NCI-H1694 (cell line): ENCODE measurements around the gene JADE2.

ENCODE experiments used
- DNase-seq: peaks from one replicate; lab custom pipeline; 2025; lab: John Stamatoyannopoulos, UW

The JADE2 gene

DNA sequence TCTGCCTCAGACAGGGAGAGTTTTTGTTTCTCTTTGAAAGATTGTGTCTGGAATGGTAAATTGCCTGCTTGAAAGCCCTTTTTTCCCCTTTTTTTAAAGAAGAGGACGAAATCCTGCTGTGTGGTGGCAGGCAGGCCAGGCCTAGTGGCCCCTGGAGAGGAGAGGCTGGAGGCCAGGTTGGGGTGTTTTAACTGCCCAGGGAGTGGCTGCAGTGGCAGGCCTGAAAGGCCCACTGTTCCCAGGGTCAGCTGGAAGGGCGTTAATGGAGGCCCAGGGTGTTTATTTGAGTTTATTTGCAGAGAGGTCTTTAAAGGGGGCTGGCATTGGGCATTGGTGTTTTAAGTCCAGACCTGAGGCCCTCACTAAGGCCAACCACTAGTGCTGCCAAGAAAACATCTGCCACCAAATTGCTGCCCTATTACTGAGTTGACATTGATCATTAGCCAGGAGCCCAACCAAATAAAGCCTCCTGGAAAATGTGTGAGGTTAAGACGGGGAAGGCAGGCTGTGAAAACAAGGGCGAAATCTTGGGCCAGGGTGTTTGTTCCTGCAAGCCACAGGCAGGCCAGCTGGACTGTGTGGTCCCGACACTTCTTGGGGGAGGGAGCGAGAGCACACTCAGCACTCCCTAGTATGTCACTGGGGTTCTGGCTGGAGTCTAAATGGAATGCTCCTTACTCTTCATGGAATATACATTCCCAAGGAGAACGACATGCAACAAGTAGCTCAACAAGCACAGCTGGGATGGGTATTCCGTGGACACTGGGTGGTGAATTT is 5.0 kb downstream of the JADE2 start:
- no peak for DNase-seq

- DNase-seq: no peak
Observed at GRCh38 chr5:134533115-134533815, 7.8 kb downstream of the JADE2 start.

- DNase-seq: no peak
Observed at GRCh38 chr5:134534058-134534725, 8.7 kb downstream of the JADE2 start.

DNA sequence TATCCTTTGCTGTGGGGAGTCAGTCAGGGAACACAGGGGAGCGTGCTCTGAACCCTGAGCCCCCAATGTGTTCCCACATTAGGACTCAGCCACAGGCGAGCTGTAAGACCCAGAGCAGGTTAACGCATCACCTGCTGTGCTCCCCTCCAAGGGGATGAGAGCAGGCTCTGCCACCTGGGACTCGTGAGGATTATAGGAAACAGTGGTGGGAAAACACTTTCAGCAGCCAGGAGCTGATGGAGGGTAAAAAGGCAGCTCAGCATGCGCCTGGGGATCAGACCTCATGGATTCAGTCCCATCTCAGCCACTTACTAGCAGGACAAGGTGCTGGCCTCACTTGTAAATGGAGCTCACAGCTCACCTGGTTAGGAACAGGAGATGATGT is 9.2 kb downstream of the JADE2 start:
- DNase-seq: no peak

DNA sequence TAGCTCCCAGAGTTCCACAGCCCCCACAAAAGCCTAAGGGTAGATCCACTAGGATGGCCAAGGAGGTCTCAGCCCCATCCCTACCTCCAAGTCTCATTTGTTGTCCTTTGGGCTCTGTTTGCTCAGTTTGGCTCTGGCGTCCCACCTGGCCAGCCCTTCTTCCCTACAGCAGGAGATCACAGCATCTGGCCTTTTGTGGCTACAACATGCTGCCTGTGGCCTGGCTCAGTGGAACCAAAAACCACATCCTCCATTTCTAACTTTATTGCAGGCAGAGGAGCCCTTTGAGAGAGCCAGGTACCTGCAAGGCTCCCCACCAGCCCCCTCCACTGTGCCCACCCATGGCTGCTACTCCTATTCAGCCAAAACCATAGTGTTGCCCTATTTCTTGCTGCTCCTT is 11.4 kb downstream of the JADE2 start:
- DNase-seq: no peak

DNA sequence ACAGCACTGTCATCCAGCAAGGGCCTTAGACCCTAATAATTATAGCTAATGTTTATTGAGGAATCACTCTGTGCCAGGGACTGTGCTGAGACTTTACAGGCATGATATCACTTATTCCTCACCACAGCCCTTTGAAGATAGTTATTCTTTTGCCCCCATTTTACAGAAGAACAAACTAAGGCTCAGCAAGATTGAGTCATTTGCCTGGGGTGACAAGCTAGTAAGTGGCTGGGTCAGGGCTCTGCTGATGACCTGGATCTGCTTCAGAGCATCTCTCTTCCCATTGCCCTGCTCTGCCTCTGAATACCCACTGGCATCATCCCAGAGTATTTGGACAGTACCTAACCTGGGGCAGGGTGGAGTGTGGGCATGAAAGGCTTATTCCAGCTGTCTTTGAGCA is 11.8 kb downstream of the JADE2 start:
- DNase-seq: no peak

- DNase-seq: no peak
Observed at GRCh38 chr5:134538296-134538695, 12.8 kb downstream of the JADE2 start.

DNA sequence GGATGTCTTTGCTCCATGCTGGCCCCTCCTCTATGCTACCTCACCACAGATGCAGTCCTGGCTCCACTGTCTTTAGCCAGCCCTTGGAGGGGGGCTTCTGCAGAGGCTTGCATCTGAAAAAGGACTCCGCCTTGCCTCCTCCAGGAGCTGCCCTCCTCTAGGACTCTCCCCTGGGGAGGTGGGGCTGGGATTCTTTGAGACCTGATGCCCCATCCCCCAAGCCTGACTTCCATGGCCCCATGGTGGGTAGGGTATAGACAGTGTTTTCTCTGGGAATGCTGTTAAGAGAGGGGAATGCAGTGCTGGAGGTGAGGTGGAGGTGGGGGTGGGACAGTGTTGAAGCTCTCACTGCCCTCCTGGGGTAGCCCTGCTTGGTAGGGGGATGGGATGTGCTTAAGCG is 14.3 kb downstream of the JADE2 start:
- no peak for DNase-seq

- DNase-seq: no peak
Observed at GRCh38 chr5:134540747-134541733, 15.6 kb downstream of the JADE2 start.

DNA sequence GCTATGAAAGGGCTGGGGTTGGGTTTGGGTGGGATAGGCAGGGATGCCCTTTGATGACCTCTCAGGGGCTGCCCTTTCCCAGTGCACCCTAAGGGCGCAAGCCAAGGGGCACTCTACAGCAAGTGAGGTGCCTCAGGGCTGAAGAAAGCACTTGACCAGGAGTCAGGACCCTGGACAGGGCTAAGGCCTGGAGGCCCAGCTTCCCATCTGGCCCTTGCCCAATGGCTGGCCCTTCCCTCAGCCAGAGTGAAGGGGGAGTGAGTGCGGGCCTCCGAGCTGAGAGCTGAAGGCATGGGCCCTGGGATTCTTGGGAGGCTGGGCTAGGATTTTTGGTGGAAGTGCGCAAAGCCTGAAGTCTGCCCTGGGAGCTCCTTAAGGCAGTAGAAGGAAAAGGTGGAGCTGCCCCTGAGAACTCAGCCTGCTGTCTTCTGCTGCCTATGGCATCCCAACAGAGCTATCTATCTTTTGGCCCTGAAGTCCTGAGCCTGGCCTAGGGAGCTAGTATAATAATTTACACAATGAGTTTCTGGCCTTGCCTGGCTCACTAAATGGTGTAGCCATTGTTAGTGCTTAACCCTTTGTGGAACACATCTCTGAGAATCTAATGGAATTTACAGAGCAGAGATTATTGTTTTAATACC is 16.4 kb downstream of the JADE2 start:
- DNase-seq: no peak

GRCh38 chr5:134543820-134544614 is 18.5 kb downstream of the JADE2 start:
- DNase-seq: no peak

DNA sequence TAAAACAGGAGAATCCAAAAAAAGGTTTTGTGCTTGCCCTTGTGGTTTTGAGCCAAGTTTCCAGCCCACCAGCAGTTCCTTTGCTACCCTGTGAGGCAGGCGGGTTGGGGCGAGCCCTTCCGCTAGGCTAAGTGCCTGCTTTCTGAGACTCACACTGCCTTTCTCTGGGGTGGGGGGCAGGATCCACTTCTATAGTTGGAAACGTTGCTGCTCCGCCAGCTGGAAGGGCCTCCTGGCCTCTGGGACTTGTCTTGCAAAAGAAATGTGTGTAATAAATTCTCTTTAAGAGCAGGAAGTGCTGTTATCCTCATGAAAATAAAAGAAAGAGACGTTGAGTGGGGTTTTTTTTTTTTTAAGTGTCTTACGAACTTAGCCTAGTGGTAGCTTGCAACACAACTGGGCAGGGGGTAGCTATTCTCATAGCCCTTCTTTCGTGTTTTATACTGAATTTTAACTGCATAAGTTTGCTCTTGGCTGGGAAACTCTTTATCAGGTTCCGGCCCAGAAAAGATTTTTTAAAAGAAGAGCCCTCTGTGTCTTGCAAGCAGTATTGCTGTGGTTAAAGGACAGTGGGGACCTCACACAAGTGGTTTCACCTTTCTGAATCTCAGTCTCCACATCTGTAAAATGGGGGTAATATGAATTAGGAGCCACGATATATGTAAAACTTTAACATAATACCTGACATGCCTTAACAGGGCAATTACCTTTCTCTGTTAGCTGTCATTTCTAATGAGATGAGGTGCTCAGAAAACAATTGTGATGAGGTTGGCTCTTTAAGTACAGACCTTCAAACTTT is 19.8 kb downstream of the JADE2 start:
- no peak for DNase-seq

DNA sequence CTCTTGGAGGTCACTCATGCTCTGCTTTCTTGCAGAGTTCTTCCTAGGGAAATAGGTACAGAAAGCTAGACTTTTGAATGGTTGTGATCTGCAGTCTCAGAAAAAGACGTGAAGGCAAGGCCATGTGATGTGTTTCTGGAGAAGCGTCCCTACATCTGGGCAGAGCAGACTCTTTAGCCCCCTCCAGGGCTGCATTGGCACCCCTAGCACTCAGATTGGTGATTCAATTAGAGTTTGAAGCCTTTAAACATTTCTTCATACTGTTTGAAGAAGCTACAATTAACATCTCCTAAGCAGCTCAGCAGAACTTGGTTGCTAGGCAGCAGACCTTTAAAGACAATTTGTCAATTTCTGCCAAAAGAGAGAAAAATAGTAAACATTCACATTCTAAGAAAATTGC is 21.6 kb downstream of the JADE2 start:
- DNase-seq: no peak

DNA sequence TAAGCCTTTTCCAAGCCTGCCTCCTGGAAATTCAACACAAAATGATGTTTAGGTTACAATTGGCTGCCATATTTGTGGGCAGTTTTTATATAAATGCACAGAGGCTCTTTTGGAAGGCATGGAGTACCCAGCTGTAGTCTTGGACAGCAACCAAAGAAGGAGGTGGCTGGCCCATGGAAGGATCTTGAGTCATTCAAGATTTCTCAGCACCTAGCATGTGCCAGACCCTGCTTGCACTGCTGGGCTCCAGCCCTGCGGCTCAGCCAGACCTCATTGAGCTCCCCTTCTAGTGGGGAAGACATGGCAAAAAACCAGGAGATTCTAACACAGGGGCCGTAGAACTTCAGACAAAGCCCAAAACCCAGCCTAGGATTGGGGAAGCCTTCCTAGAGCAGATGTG is 22.1 kb downstream of the JADE2 start:
- DNase-seq: no peak

DNA sequence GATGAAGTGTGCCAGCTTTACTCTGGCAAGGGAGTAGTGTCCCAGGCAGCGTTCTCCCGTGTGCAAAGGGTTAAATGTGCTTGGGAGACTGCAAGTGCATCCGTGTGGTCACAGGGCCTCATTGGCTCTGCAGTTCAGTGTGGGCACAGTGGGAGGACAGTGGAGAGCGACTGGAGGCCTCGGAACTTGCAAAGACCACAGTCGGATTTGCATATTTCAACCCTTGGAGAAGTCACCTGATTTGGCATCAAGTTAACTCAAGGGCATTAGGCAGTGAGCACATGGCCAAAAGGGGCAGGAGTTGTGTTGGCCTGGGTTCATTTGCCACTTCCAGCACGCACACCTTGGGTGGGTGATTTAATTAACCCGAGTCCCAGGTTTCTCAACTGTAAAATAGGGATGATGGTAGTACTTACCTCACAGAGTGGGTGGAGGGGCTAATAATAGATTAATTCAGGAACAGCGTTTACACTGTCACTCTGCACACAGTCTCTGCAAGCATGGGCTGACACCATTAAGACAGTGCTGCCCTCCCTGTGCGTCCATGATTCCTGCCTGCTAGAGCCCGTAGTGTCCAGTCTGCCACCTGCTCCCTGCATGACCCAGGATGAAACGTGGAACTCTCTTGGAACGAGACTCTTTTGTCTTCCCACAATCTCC is 22.7 kb downstream of the JADE2 start:
- DNase-seq: no peak

DNA sequence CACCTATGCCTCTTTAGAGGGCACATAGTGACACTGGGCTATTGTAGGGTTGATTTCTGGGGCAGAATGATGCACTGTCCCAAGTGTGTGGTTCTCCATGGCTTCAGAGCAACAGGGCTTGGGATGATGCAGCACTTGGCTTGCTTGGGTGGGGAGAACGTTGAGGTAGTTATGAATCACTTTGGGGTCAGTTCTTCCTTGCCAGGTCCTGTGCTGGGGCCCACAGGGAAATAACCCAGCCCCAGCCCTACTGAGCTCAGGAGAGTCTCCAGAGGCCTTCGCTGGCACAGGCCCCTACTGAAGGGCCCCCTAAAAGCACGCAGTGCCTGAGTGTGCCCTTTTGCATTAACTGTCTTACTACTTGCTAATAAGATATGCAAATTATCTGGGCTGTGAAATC is 24.2 kb downstream of the JADE2 start:
- DNase-seq: no peak

GRCh38 chr5:134550271-134551214 is 25.1 kb downstream of the JADE2 start:
- DNase-seq: no peak

DNA sequence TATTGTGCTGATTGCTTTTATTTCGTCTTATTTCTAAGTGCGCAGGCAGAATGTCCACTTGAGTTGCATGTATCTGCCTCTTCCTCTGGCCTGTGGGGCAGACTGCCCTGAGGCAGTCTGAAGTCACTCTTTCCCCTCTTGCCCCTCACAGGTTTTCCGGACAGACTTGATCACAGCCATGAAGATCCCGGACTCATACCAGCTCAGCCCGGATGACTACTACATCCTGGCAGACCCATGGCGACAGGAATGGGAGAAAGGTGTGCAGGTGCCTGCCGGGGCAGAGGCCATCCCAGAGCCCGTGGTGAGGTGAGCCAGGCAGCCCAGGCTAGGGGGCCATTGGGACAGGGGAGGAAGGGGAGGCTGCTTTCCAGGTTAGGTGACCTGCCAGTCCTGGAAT is 26.4 kb downstream of the JADE2 start:
- no peak for DNase-seq
